ENCODE results near the gene RAB10. TPM values are rescaled to one million over a fixed set of nuclear protein-coding genes. Genes with fewer than 3 reads are reported as not detected.
"Not testable (repeated sequence)": the region's sequence is repeated elsewhere in the genome, so short reads cannot be mapped to it uniquely, and the experiment has no call there.

The RAB10 gene
- total and polyA plus RNA-seq, 4 donors: 45.8 to 92.4 (median 69.0) TPM

- intact Hi-C loops (cut with DNase I): no loop called here
- Histone ChIP-seq H3K4me3 (ENCODE audit: low read length in 2 of 2) (no peak overlapping the region), H3K9me3 (ENCODE audit: control insufficient read depth, low read length) (no peaks in the 10 kb centered on the region), H3K27me3 (ENCODE audit: control insufficient read depth in 1 of 2, insufficient read depth in 2 of 2, low read length in 1 of 2) (no peaks in the 10 kb centered on the region), H3K27ac (ENCODE audit: low read depth in 1 of 2, low read length in 2 of 2) (no peak overlapping the region), H3K4me1 (ENCODE audit: control insufficient read depth in 1 of 2, insufficient read depth in 2 of 2, low read length in 2 of 2) (no peaks in the 10 kb centered on the region), H3K36me3 (ENCODE audit: control insufficient read depth in 1 of 2, insufficient read depth in 2 of 2, low read length in 1 of 2) (no peaks in the 10 kb centered on the region)
- WGBS, 2 donors: 86% methylated on average over 4 of the region's 4 CpGs
- ATAC-seq (ENCODE audit: low FRiP score): no peak
- no peak for DNase-seq
These were observed 13.6 kb upstream of the RAB10 start for GRCh38 chr2:26020231-26020640.

- no peak for DNase-seq
- WGBS, 2 donors: 89 to 92% methylated on average over 2 of the region's 2 CpGs
- intact Hi-C loops (cut with DNase I): no loop called here
These were observed 9.6 kb upstream of the RAB10 start for GRCh38 chr2:26024260-26024659.

GRCh38 chr2:26025509-26025908, 8.4 kb upstream of the RAB10 start:
- no peak for DNase-seq
- no peak overlapping the region for H3K27ac ChIP-seq (ENCODE audit: low read depth in 1 of 2, low read length in 2 of 2)
- H3K36me3 ChIP-seq (ENCODE audit: control insufficient read depth in 1 of 2, insufficient read depth in 2 of 2, low read length in 1 of 2): no peaks in the 10 kb centered on the region
- no peak for ATAC-seq (ENCODE audit: low FRiP score)
- H3K4me3 ChIP-seq (ENCODE audit: low read length in 2 of 2): no peak overlapping the region
- no peaks in the 10 kb centered on the region for H3K9me3 ChIP-seq (ENCODE audit: control insufficient read depth, low read length)
- intact Hi-C loops (cut with DNase I): no loop called here
- no peaks in the 10 kb centered on the region for H3K4me1 ChIP-seq (ENCODE audit: control insufficient read depth in 1 of 2, insufficient read depth in 2 of 2, low read length in 2 of 2)
- H3K27me3 ChIP-seq (ENCODE audit: control insufficient read depth in 1 of 2, insufficient read depth in 2 of 2, low read length in 1 of 2): no peaks in the 10 kb centered on the region

More at GRCh38 chr2:26024260-26024659, 9.6 kb upstream of the RAB10 start:
- Histone ChIP-seq H3K27me3 (ENCODE audit: control insufficient read depth in 1 of 2, insufficient read depth in 2 of 2, low read length in 1 of 2) (no peaks in the 10 kb centered on the region), H3K27ac (ENCODE audit: low read depth in 1 of 2, low read length in 2 of 2) (no peak overlapping the region), H3K4me3 (ENCODE audit: low read length in 2 of 2) (no peak overlapping the region), H3K36me3 (ENCODE audit: control insufficient read depth in 1 of 2, insufficient read depth in 2 of 2, low read length in 1 of 2) (no peaks in the 10 kb centered on the region), H3K4me1 (ENCODE audit: control insufficient read depth in 1 of 2, insufficient read depth in 2 of 2, low read length in 2 of 2) (no peaks in the 10 kb centered on the region), H3K9me3 (ENCODE audit: control insufficient read depth, low read length) (no peaks in the 10 kb centered on the region)
- no peak for ATAC-seq (ENCODE audit: low FRiP score)

- H3K36me3 ChIP-seq (ENCODE audit: control insufficient read depth in 1 of 2, insufficient read depth in 2 of 2, low read length in 1 of 2); H3K27me3 ChIP-seq (ENCODE audit: control insufficient read depth in 1 of 2, insufficient read depth in 2 of 2, low read length in 1 of 2); H3K4me3 ChIP-seq (ENCODE audit: low read length in 2 of 2); H3K27ac ChIP-seq (ENCODE audit: low read depth in 1 of 2, low read length in 2 of 2); DNase-seq; ATAC-seq (ENCODE audit: low FRiP score); H3K4me1 ChIP-seq (ENCODE audit: control insufficient read depth in 1 of 2, insufficient read depth in 2 of 2, low read length in 2 of 2); intact Hi-C loops (cut with DNase I); H3K9me3 ChIP-seq (ENCODE audit: control insufficient read depth, low read length): not testable (repeated sequence)
- WGBS, 2 donors: 94 to 95% methylated on average over 16 of the region's 16 CpGs
These were observed 5.8 kb upstream of the RAB10 start for GRCh38 chr2:26028083-26028482.

DNA sequence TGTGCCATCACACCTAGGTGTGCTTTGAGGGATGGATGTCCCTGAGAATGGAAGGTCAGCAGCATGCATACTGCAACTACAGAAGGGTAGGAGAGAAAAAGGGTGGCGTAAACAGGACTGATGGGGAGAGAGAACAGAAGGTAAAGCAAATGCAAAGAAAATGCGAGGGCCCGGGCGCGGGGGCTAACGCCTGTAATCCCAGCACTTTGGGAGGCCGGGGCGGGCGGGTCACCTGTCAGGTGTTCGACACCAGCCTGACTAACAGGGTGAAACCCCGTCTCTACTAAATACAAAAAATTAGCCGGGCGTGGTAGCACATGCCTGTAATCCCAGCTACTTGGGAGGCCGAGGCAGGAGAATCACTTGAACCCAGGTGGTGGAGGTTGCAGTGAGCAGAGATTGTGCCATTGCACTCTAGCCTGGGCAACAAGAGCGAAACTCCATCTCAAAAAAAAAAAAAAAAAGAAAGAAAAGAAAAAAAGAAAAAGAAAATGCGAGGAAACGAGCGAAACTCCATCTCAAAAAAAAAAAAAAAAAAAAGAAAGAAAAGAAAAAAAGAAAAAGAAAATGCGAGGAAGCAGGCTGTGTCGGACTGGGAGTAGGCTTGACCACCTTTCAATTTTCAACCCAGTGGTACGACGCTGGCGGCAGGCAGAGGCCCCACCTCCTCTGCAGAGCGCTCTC, 1.2 kb upstream of the RAB10 start:
- not testable (repeated sequence) for H3K36me3 ChIP-seq (ENCODE audit: control insufficient read depth in 1 of 2, insufficient read depth in 2 of 2, low read length in 1 of 2); H3K27me3 ChIP-seq (ENCODE audit: control insufficient read depth in 1 of 2, insufficient read depth in 2 of 2, low read length in 1 of 2); H3K9me3 ChIP-seq (ENCODE audit: control insufficient read depth, low read length); DNase-seq; H3K4me1 ChIP-seq (ENCODE audit: control insufficient read depth in 1 of 2, insufficient read depth in 2 of 2, low read length in 2 of 2)
- WGBS, 2 donors: 31 to 33% methylated on average over 24 of the region's 24 CpGs
- peak; percentile 59 for ATAC-seq (ENCODE audit: low FRiP score)
- intact Hi-C loops (cut with DNase I): loop anchor here (2.0 to 5.0 kb wide), 3 partner anchors 14 to 40 kb away; no protein-coding TSS in a partner anchor
- Histone ChIP-seq H3K4me3 (ENCODE audit: low read length in 2 of 2) (peak overlapping the region; percentile 60 to 73), H3K27ac (ENCODE audit: low read depth in 1 of 2, low read length in 2 of 2) (peak overlapping the region; percentile 67 to 85)

- ATAC-seq (ENCODE audit: low FRiP score) (no peak), DNase-seq (no peak)
- H3K27ac ChIP-seq (ENCODE audit: low read depth in 1 of 2, low read length in 2 of 2): peak overlapping the region; percentile 67 to 85
- no peaks in the 10 kb centered on the region for H3K36me3 ChIP-seq (ENCODE audit: control insufficient read depth in 1 of 2, insufficient read depth in 2 of 2, low read length in 1 of 2)
- H3K9me3 ChIP-seq (ENCODE audit: control insufficient read depth, low read length): no peaks in the 10 kb centered on the region
- H3K4me1 ChIP-seq (ENCODE audit: control insufficient read depth in 1 of 2, insufficient read depth in 2 of 2, low read length in 2 of 2): no peaks in the 10 kb centered on the region
- WGBS, 2 donors: 0% methylated on average over 32 to 38 of the region's 38 CpGs
- no peaks in the 10 kb centered on the region for H3K27me3 ChIP-seq (ENCODE audit: control insufficient read depth in 1 of 2, insufficient read depth in 2 of 2, low read length in 1 of 2)
- intact Hi-C loops (cut with DNase I): loop anchor here (2.0 to 5.0 kb wide), 3 partner anchors 15 to 41 kb away; no protein-coding TSS in a partner anchor
- peak overlapping the region; percentile 60 to 73 for H3K4me3 ChIP-seq (ENCODE audit: low read length in 2 of 2)
These were observed 540 bp upstream of the RAB10 start for GRCh38 chr2:26033270-26033817.

DNA sequence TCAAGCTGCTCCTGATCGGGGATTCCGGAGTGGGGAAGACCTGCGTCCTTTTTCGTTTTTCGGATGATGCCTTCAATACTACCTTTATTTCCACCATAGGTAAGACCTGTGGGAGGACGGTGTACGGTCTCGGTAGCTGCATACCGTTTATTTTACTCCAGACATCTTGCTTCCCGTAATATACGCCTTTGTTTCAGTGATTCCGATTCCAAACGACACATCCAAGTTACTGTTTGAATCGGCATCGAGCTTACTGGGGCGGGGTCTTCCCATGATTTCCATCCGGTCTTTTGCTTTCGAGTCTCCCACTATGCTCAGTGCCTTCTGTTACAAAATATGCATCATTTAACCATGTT, 731 bp downstream of the RAB10 start:
- Histone ChIP-seq H3K27me3 (ENCODE audit: control insufficient read depth in 1 of 2, insufficient read depth in 2 of 2, low read length in 1 of 2) (no peaks in the 10 kb centered on the region), H3K9me3 (ENCODE audit: control insufficient read depth, low read length) (no peaks in the 10 kb centered on the region), H3K4me3 (ENCODE audit: low read length in 2 of 2) (peak overlapping the region; percentile 36 to 58), H3K36me3 (ENCODE audit: control insufficient read depth in 1 of 2, insufficient read depth in 2 of 2, low read length in 1 of 2) (no peaks in the 10 kb centered on the region), H3K27ac (ENCODE audit: low read depth in 1 of 2, low read length in 2 of 2) (peak overlapping the region; percentile 20 to 75), H3K4me1 (ENCODE audit: control insufficient read depth in 1 of 2, insufficient read depth in 2 of 2, low read length in 2 of 2) (no peaks in the 10 kb centered on the region)
- intact Hi-C loops (cut with DNase I): loop anchor here (5.0 kb wide), 2 partner anchors 37 to 42 kb away; no protein-coding TSS in a partner anchor
- no peak for ATAC-seq (ENCODE audit: low FRiP score)
- 0% methylated on average over 18 of the region's 18 CpGs for WGBS, 2 donors
- DNase-seq: no peak

GRCh38 chr2:26035090-26035743, 1.3 kb downstream of the RAB10 start:
- no peak for DNase-seq
- 0 to 2% methylated on average over 12 of the region's 12 CpGs for WGBS, 2 donors
- Histone ChIP-seq H3K4me3 (ENCODE audit: low read length in 2 of 2) (peak overlapping the region; percentile 36 to 58), H3K4me1 (ENCODE audit: control insufficient read depth in 1 of 2, insufficient read depth in 2 of 2, low read length in 2 of 2) (no peaks in the 10 kb centered on the region), H3K9me3 (ENCODE audit: control insufficient read depth, low read length) (no peaks in the 10 kb centered on the region), H3K27me3 (ENCODE audit: control insufficient read depth in 1 of 2, insufficient read depth in 2 of 2, low read length in 1 of 2) (no peaks in the 10 kb centered on the region), H3K36me3 (ENCODE audit: control insufficient read depth in 1 of 2, insufficient read depth in 2 of 2, low read length in 1 of 2) (no peaks in the 10 kb centered on the region), H3K27ac (ENCODE audit: low read depth in 1 of 2, low read length in 2 of 2) (no peak overlapping the region)
- intact Hi-C loops (cut with DNase I): no loop called here
- no peak for ATAC-seq (ENCODE audit: low FRiP score)
